Stimulated activated CD8-positive, alpha-beta memory T cell treated with anti-CD3 and anti-CD28 coated beads, Interleukin-2, amount 100 ng/mL, for 48 hours (primary cell): Measurements from ENCODE around the gene LMBR1.
A peak's percentile ranks its signal among the peaks of the same experiment; 100 is the strongest.
"Not testable (repeated sequence)": the region's sequence is repeated elsewhere in the genome, so short reads cannot be mapped to it uniquely, and the experiment has no call there.

Experiments
- DNase-seq, 2 donors: peaks; one replicate each; pipeline ENCODE4 v3.0.0-alpha.2; 2020; ENCODE audit warnings: low read depth in 2 of 2

Gene LMBR1, protein sequence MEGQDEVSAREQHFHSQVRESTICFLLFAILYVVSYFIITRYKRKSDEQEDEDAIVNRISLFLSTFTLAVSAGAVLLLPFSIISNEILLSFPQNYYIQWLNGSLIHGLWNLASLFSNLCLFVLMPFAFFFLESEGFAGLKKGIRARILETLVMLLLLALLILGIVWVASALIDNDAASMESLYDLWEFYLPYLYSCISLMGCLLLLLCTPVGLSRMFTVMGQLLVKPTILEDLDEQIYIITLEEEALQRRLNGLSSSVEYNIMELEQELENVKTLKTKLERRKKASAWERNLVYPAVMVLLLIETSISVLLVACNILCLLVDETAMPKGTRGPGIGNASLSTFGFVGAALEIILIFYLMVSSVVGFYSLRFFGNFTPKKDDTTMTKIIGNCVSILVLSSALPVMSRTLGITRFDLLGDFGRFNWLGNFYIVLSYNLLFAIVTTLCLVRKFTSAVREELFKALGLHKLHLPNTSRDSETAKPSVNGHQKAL

GRCh38 chr7:156892821-156893706 lies at the start of gene LMBR1:
TSS of gene LMBR1 (minus strand) at chr7:156893183. CDS start at chr7:156892993, 190 bp downstream.
- DNase-seq: peak; percentile 87 to 91

DNA sequence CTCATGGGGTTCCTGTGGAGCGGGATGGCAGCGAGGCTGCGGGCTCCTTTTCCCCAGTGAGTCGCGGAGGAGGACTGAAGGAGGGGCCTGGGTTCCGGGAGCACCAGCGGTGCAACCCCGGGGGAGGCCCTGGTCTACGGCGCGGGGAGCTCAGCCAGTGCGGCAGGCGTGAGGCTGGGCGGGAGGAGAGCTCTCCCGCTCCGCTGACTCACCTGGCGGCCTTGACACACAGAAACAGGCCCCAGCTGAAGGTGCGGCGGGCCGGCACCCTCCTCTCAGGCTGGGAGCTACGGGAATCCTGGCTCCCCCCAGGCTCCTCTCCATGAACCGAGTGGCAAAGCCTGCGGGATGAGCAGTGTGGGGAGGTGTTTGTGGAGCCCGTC lies 49.7 kb upstream of the LMBR1 start:
- no peak for DNase-seq

DNA sequence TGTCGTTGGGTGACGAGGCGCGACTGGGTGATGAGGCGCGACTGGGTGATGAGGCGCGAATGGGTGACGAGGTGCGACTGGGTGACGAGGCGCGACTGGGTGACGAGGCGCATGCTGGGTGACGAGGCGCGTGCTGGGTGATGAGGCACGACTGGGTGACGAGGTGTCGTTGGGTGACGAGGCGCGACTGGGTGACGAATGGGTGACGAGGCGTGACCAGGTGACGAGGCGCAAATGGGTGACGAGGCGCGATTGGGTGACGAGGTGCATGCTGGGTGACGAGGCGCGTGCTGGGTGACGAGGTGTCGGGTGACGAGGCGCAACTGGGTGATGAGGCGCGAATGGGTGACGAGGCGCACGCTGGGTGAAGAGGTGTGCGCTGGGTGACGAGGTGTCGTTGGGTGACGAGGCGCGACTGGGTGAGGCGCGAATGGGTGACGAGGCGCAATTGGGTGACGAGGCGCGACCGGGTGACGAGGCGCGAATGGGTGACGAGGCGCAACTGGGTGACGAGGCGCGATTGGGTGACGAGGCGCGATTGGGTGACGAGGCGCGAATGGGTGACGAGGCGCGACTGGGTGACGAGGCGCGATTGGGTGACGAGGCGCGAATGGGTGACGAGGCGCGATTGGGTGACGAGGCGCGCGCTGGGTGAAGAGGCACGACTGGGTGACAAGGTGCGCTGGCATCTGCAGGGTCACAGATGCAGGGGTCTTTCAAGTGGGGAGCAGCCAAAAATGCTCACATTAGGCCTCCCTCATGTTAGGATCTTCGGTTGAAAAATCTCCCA lies 48.6 kb upstream of the LMBR1 start:
- no peak for DNase-seq

DNA sequence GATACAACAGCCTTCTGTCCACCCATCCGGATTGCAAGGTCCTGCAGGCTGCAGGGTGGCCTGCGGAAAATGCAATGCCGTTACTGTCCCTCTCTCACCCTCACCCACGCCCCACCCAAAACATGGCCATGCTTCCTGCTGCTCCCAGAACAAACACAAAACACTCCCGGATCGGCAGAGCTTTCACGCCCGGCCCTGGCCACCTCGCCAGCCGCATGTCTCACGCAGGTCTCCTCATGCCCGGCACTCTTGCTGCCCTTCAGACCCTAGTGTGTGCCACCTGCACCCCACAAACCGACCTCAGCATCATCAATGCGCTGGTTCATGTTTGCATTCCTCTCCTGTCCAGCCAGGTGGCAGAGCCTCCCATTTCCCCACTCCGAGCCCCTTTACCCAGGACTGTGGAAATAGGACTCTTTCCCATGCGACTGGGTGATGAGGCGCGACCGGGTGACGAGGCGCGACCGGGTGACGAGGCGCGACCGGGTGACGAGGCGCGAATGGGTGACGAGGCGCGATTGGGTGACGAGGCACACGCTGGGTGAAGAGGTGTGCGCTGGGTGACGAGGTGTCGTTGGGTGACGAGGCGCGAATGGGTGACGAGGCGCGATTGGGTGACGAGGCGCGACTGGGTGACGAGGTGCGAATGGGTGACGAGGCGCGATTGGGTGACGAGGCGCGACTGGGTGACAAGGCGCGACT lies 47.6 kb upstream of the LMBR1 start:
- no peak for DNase-seq

DNA sequence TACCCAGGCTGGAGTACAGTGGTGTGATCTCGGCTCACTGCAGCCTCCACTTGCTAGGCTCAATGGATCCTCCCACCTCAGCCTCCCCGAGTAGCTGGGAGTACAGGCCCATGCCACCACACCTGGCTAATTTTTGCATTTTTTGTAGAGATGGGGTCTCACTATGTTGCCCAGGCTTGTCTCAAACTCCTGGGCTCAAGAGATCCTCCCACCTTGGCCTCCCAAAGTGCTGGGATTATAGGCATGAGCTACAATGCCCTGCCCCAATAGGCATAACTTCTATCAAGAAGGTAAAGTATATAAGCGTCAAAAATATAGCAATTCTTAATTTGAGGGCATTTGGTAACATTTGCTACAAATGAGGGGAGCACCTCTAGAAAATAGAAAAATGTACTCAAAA lies 43.8 kb upstream of the LMBR1 start:
- DNase-seq: not testable (repeated sequence)

DNA sequence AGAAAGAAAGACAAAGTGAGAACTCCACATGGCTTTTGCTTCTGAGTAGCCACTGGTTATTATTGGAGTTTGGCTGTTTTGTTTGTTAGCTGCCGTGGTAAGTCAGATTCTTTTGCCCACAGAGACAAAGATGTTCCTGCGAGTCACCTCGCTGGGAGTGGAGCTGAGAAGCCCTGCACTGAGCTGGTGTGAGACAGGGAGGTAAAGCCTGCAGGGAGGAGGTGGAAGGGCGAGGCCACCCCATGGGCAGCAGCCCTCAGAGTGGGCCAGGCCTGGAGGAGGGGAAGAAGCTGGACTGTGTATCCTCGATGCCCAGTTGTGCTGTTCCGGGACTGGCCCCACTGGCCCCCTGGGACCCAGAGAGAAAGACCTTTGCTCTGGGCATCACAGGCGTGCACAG lies 42.3 kb upstream of the LMBR1 start:
- DNase-seq: no peak

DNA sequence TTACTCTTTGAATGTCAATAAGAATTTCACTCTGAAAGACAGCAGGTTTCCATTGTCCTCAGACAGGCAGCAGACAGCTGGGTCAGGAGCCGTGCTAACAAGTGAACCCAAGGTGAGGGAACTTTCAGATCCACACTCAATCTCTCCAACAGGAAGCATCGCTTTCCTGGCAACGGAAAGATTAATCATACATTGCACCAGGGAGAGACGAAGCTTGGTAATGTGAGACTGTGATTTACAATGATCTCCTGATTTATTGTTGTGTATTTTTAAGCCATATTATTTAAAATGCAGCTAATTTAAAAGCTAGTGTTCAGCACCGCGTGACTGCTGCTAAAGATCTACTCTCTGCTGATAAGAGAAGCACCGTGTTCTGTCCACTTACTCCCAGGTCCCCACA lies 39.0 kb upstream of the LMBR1 start:
- DNase-seq: no peak

DNA sequence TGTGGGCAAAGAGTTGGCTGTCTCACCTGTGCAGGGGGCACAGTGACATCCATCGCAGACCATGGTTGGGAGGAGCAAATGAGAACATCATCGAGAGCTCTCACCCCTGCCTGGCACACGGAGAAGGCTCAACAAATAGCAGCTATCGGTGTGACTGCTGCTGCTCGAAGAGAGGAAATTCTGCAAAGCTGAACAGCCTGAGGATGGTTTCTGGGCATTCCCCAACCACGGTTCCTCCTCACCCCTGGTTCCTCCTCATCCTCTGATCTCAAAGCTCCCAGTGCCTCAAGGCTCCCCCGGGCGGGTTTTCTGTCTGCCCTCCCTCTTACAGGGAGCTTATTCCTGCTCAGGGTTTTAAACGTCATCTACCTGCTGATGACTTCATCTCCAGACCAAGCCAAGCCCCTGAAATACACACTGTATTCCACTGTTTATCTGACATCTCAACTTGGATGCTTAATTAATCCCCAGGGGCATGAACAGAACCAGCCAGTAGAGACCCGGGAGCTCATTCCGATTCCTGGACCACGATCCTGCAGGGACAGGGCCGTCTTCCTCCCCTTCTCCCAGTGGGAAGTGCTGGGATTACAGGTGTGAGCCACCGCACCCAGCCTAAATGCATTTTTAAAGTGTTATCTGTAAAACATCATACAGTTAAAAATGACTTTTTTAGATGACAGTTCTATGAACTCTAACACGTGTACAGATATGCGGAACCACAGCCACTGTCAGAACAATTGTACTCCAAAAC lies 37.0 kb upstream of the LMBR1 start:
- DNase-seq: no peak

DNA sequence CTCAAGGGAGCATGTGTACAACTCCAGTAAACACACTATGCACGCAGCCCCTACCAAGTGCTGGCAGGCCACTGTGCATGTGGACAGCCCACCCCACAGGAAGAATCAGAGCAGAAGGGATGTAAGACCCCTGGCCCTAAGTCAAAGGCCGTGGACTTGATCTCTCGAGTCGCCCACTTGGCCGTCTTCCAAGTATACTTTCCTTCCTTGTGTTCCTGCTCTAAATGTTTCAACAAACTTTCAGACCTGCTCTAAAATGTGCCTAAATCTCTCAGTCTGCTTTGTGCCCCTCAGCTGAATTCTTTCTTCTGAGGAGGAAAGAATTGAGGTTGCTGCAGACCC lies 35.4 kb upstream of the LMBR1 start:
- no peak for DNase-seq

- DNase-seq: no peak
These were observed 34.8 kb upstream of the LMBR1 start for GRCh38 chr7:156927571-156928405.

GRCh38 chr7:156925821-156926220 lies 32.8 kb upstream of the LMBR1 start:
- DNase-seq: not testable (repeated sequence)

- DNase-seq: not testable (repeated sequence)
These were observed 29.3 kb upstream of the LMBR1 start for GRCh38 chr7:156922304-156922703.

GRCh38 chr7:156920487-156921373 lies 27.7 kb upstream of the LMBR1 start:
- DNase-seq: not testable (repeated sequence)

DNA sequence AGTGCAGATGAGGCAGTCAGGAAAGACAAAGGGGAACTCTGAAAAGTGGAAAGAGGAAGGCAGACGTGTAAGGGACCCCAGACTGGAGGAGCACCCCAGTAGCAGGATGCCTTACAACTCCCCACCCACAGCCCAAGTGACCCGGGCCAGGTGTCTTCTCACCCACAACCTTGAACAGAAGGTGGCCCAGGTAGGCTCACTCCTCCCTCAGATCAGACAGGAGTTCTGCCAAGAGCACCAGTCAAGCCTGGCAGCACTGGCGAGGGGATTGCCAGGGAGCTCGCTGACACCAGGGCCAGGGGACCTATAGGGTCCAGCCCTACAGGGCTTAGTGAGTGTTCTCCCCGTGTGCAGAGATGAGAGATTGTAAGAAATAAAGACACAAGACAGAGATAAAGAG lies 27.1 kb upstream of the LMBR1 start:
- DNase-seq: no peak

DNA sequence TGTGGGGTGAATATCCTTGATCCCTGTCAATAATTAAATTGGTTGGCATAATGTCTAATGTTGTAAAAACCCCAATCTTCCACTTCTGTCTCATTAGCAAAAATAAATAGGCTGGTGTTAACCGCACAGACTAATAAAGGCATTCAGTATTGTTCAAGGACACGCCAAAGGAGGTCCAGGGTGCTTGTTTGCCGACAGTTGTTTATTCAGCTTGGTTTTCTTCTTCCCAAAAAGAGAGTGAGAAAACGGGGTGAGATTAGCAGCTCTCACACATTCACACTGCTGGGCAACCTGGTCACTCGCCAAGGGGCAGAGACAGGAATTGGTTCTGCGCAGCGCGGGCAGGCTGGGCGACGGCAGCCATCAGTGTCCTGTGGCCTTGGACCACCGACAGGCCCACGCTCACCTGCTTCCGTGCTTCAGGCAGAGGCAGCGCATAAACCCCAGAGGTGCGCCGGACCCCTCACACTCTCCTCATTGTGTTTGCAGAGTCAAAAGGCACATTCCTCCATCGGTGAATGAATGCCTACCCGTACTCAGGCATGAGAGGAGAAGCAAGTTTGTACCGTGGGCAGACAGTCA lies 26.2 kb upstream of the LMBR1 start:
- no peak for DNase-seq

- DNase-seq: no peak
These were observed 25.7 kb upstream of the LMBR1 start for GRCh38 chr7:156918635-156919034.

- not testable (repeated sequence) for DNase-seq
These were observed 16.7 kb upstream of the LMBR1 start for GRCh38 chr7:156909574-156910252.

GRCh38 chr7:156907656-156908055 lies 14.7 kb upstream of the LMBR1 start:
- no peak for DNase-seq
